K562 (cell line): ENCODE results near the gene POGZ. TPM values are rescaled to one million over a fixed set of nuclear protein-coding genes. Genes with fewer than 3 reads are reported as not detected.
A peak's percentile ranks its signal among the peaks of the same experiment; 100 is the strongest.
"Not testable (repeated sequence)": the region's sequence is repeated elsewhere in the genome, so short reads cannot be mapped to it uniquely, and the experiment has no call there.

Source experiments
- ATAC-seq: fragments of 200-7000 bp; cut with Tn5 transposase; 3 replicates; pipeline ENCODE4 v1.9.1; 2020; ENCODE audit warnings: moderate library complexity
- BruUV-seq: library from RNA; stranded (reverse); fragments of 400-500 nt; replicated peaks from 2 replicates; lab custom pipeline; 2021; lab: Mats Ljungman, UMichigan
- CTCF ChIA-PET: fragments of 300-600 bp; formaldehyde crosslinking; extraction: SDS; loops from one replicate; lab custom pipeline; 2021; ENCODE audit warnings: low intra/inter-chr PET ratio; lab: Yijun Ruan, JAX
- POLR2A ChIA-PET: fragments of 300-600, 350-650 bp; sonication (Branson Sonifier 250); formaldehyde crosslinking; extraction: SDS; loops from one replicate; lab custom pipeline; 2021; ENCODE audit warnings: antibody characterized with exemption, inconsistent platforms; lab: Yijun Ruan, JAX
- DNase-seq, 4 experiments: peaks; one replicate each; pipeline versions ENCODE4 v3.0.0 to v3.0.0-alpha.2; 2011 to 2018; ENCODE audit warnings: low spot score in 3 of 4, mixed read lengths in 3 of 4; ENCODE audit errors: extremely low read depth in 1 of 4
- FAIRE-seq: peaks from 2 replicates; lab custom pipeline; 2011; peaks lifted over from hg19 to GRCh38; lab: Jason Lieb, UNC
- H2AFZ ChIP-seq: 2 replicates; pipeline ENCODE4 v1.6.0; 2011; ENCODE audit warnings: low read depth, low read length, control low read depth, inconsistent platforms
- H3K27ac ChIP-seq: fragments of 200-600 bp; 3 replicates; pipeline ENCODE4 v1.8.0; 2011; ENCODE audit warnings: low read depth, mild to moderate bottlenecking, control low read depth, inconsistent platforms, low read length, moderate library complexity, mixed read lengths; ENCODE audit errors: extremely low read depth
- H3K27me3 ChIP-seq, 2 experiments: fragments of 300-600 bp in 1 of 2; 2 replicates in 1 of 2; 3 replicates in 1 of 2; pipeline versions ENCODE4 v1.6.0 to v1.8.0; 2011; ENCODE audit warnings: inconsistent platforms in 2 of 2, low read length in 2 of 2, mild to moderate bottlenecking in 1 of 2, mixed read lengths in 1 of 2, moderate library complexity in 1 of 2; ENCODE audit not compliant: control insufficient read depth in 2 of 2, insufficient read depth in 2 of 2
- H3K36me3 ChIP-seq: fragments of 300-600 bp; 3 replicates; pipeline ENCODE4 v1.8.0; 2011; ENCODE audit warnings: mild to moderate bottlenecking, low read length, inconsistent platforms; ENCODE audit not compliant: control insufficient read depth, insufficient read depth
- H3K4me1 ChIP-seq, 2 experiments: fragments of 200-600 bp in 1 of 2; replicated peaks in 1 of 2; 2 replicates in 1 of 2; 3 replicates in 1 of 2; pipeline versions ENCODE4 v1.5.1 to v1.8.0; 2011; ENCODE audit warnings: inconsistent platforms in 2 of 2, low read length in 2 of 2, mild to moderate bottlenecking in 1 of 2, mixed read lengths in 1 of 2, moderate library complexity in 1 of 2; ENCODE audit not compliant: control insufficient read depth in 2 of 2, insufficient read depth in 2 of 2
- H3K4me2 ChIP-seq: 2 replicates; pipeline ENCODE4 v1.6.1; 2011; ENCODE audit warnings: low read length, control low read depth, inconsistent platforms, mixed read lengths; ENCODE audit not compliant: insufficient read depth
- H3K4me3 ChIP-seq: fragments of 200-600 bp; sonication (generic), shearing (Covaris generic); 2 replicates; pipeline ENCODE4 v1.5.1; 2016; ENCODE audit warnings: control low read depth, inconsistent platforms
- H3K79me2 ChIP-seq: fragments of 200-600 bp; 3 replicates; pipeline ENCODE4 v1.8.0; 2011; ENCODE audit warnings: low read length, inconsistent platforms; ENCODE audit not compliant: control insufficient read depth, insufficient read depth
- H3K9ac ChIP-seq, 2 experiments: 2 replicates each; pipeline versions ENCODE4 v1.6.0 to v1.6.1; 2011; ENCODE audit warnings: low read depth in 2 of 2, low read length in 2 of 2, control low read depth in 1 of 2, inconsistent platforms in 1 of 2, mild to moderate bottlenecking in 1 of 2, mixed read lengths in 1 of 2; ENCODE audit not compliant: insufficient read depth in 1 of 2
- H3K9me1 ChIP-seq: one replicate; pipeline ENCODE4 v1.6.0; 2011; ENCODE audit warnings: inconsistent platforms, mild to moderate bottlenecking, low read length, moderate library complexity; ENCODE audit not compliant: control insufficient read depth, insufficient read depth
- H3K9me3 ChIP-seq: replicated peaks from 2 replicates; pipeline ENCODE4 v1.5.1; 2011; ENCODE audit warnings: low read depth, low read length, inconsistent platforms; ENCODE audit not compliant: control insufficient read depth, insufficient read depth
- H4K20me1 ChIP-seq: replicated peaks from 2 replicates; pipeline ENCODE4 v1.6.1; 2011; ENCODE audit warnings: low read length, inconsistent platforms, mixed read lengths; ENCODE audit not compliant: control insufficient read depth, insufficient read depth
- CBFA2T3 ChIP-seq: fragments of 450-650 bp; IDR thresholded peaks from 2 replicates; pipeline ENCODE4 v1.6.1; 2017
- GTF2A2 ChIP-seq: IDR thresholded peaks from 2 replicates; pipeline ENCODE4 v1.6.1; 2016; ENCODE audit warnings: mild to moderate bottlenecking, missing genetic modification characterization, missing compliant biosample characterization
- KDM1A ChIP-seq, 2 experiments: fragments of 450-650 bp; IDR thresholded peaks; 2 replicates each; pipeline ENCODE4 v1.6.1; 2016; ENCODE audit warnings: mild to moderate bottlenecking in 2 of 2
- NFRKB ChIP-seq: fragments of 450-650 bp; IDR thresholded peaks from 2 replicates; pipeline ENCODE4 v1.6.1; 2016; ENCODE audit warnings: low read depth
- SMAD2 ChIP-seq: fragments of 150-350 bp; IDR thresholded peaks from 2 replicates; pipeline ENCODE4 v1.6.1; 2014; ENCODE audit warnings: low read depth, mild to moderate bottlenecking, low read length
- ZNF551 ChIP-seq: fragments of 250-450 bp; sonication (Bioruptor Pico); IDR thresholded peaks from 2 replicates; pipeline ENCODE4 v1.5.0; 2021; ENCODE audit warnings: mild to moderate bottlenecking, moderate library complexity
- WGBS: fragments of 100-300 bp; shearing (Covaris generic); methylation state at CpG from one replicate; pipeline ENCODE4 v1.1.6; 2016; ENCODE audit warnings: low coverage, mixed read lengths; ENCODE audit not compliant: insufficient coverage; ENCODE audit errors: missing lambda C conversion rate; 5-methylcytosine and 5-hydroxymethylcytosine counted together
- in situ Hi-C: fragments of 300-500 bp; cut with MboI; formaldehyde crosslinking; loops from 4 replicates; pipeline ENCODE4 v1.15.0; 2018; ENCODE audit warnings: inconsistent platforms, mixed read lengths
- intact Hi-C: fragments of 100-400 bp; cut with micrococcal nuclease; formaldehyde crosslinking; loops from 2 replicates; pipeline ENCODE4 v1.14.2; 2022
- polyA plus RNA-seq, 8 experiments: library from polyadenylated mRNA; depleted of rRNA in 4 of 8; stranded (reverse) in 5 of 8; unstranded in 3 of 8; fragments of >200 nt; fragmentation: Nextera tagmentation in 2 of 8; fragmentation: Illumina TruSeq in 1 of 8; extraction: Ambion mirVana in 2 of 8; extraction: Trizol in 1 of 8; gene quantifications; 2 replicates each; pipeline versions ENCODE4 v1.2.1 to v1.2.3, GENCODE V29; 2011 to 2014; ENCODE audit warnings: inconsistent platforms in 1 of 8, missing spikeins in 1 of 8
- total RNA-seq, 7 experiments: library from RNA; depleted of rRNA in 6 of 7; stranded (reverse); fragments of >200 nt in 6 of 7; fragmentation: Illumina TruSeq in 2 of 7; extraction: Trizol in 2 of 7; gene quantifications; 2 replicates each; pipeline versions ENCODE4 v1.2.1 to v1.2.3, GENCODE V29; 2011 to 2021; ENCODE audit warnings: low replicate concordance in 1 of 7

Gene POGZ
- total and polyA plus RNA-seq, 9 of the 15 experiments (the other 6 are each of a cell fraction or from before 2014, with no cell fraction given): 9.4 to 40.6 (median 21.6) TPM

GRCh38 chr1:151393583-151393982, 65.7 kb downstream of the POGZ start:
- Histone ChIP-seq H3K27ac (no peak overlapping the region), H3K9me3 (no peaks in the 10 kb centered on the region), H3K9ac (no peak overlapping the region), H4K20me1 (no peaks in the 10 kb centered on the region), H3K9me1 (no peaks in the 10 kb centered on the region), H3K4me3 (no peak overlapping the region), H3K4me2 (no peak overlapping the region), H3K79me2 (no peaks in the 10 kb centered on the region), H2AFZ (no peak overlapping the region), H3K27me3 (no peaks in the 10 kb centered on the region), H3K36me3 (no peaks in the 10 kb centered on the region), H3K4me1 (no peaks in the 10 kb centered on the region; a peak in 1 of 5 replicates)
- DNase-seq (no peak), ATAC-seq (no peak), FAIRE-seq (no peak)
- in situ Hi-C loops (no loop called here), intact Hi-C loops (no loop called here)
- TF ChIP-seq CBFA2T3 (peak; percentile 37), ZNF551 (CRISPR knock-in tag) (no peak), GTF2A2 (no peak)
- no TSS peak for BruUV-seq
- ChIA-PET POLR2A (no interaction called here), CTCF (no interaction called here)

GRCh38 chr1:151391079-151391563, 68.2 kb downstream of the POGZ start:
- TF ChIP-seq CBFA2T3 (0 out of 2 replicates have a peak, but pooled peaks have one; percentile 4), NFRKB (no peak), SMAD2 (no peak), KDM1A (IDR thresholded peaks at IDR 0.05) (peak; percentile 86)
- ChIA-PET CTCF (no interaction called here), POLR2A (interaction anchor here (0.9 kb wide), 1 partner anchor 9 kb away, joined by 4 read pairs; no protein-coding TSS in a partner anchor)
- ATAC-seq: no peak
- H3K9me1 ChIP-seq: no peaks in the 10 kb centered on the region
- no peak overlapping the region for H3K4me3 ChIP-seq
- H3K36me3 ChIP-seq: no peaks in the 10 kb centered on the region
- in situ Hi-C loops (no loop called here), intact Hi-C loops (no loop called here)
- no peak for FAIRE-seq
- H2AFZ ChIP-seq: no peak overlapping the region
- no peaks in the 10 kb centered on the region; the same call in 1 of the 2 replicates for H3K9me3 ChIP-seq
- H3K9ac ChIP-seq: no peak overlapping the region
- 19% methylated on average over 3 of the region's 3 CpGs for WGBS
- H3K4me2 ChIP-seq: no peak overlapping the region
- no peaks in the 10 kb centered on the region for H4K20me1 ChIP-seq
- no peak for DNase-seq
- no TSS peak for BruUV-seq
- H3K27ac ChIP-seq: no peak overlapping the region
- no peaks in the 10 kb centered on the region for H3K27me3 ChIP-seq
- peaks cover 3 to 6% of the 10 kb centered on the region in 2 experiments; a peak in 4 of 5 replicates for H3K4me1 ChIP-seq
- H3K79me2 ChIP-seq: no peaks in the 10 kb centered on the region

GRCh38 chr1:151390221-151391078, 68.8 kb downstream of the POGZ start:
- not testable (repeated sequence) for BruUV-seq, FAIRE-seq

More at GRCh38 chr1:151390221-151391078, 68.8 kb downstream of the POGZ start:
- H3K9me1 ChIP-seq, H3K9ac ChIP-seq, intact Hi-C loops, H3K4me2 ChIP-seq, H4K20me1 ChIP-seq, H3K27me3 ChIP-seq, H3K27ac ChIP-seq, DNase-seq, H2AFZ ChIP-seq, in situ Hi-C loops, H3K36me3 ChIP-seq, H3K9me3 ChIP-seq, H3K79me2 ChIP-seq, CTCF ChIA-PET, H3K4me3 ChIP-seq, ATAC-seq: not testable (repeated sequence)
- peaks cover 3 to 11% of the 10 kb centered on the region in 2 experiments; a peak in 4 of 5 replicates for H3K4me1 ChIP-seq
- WGBS: 78% methylated on average over 17 of the region's 22 CpGs
- POLR2A ChIA-PET: interaction anchor here (0.9 to 1.8 kb wide), 2 partner anchors 8 to 9 kb away, joined by 3 to 4 read pairs; partner anchors contain the start of gene PSMB4
